IPS-20b (cell line): ENCODE measurements around the gene SNRNP48.

Experiments used
- H3K27ac ChIP-seq: one replicate; pipeline ENCODE4 v1.5.1; 2013; ENCODE audit warnings: low read length
- H3K27me3 ChIP-seq: 2 replicates; pipeline ENCODE4 v1.6.1; 2013; ENCODE audit warnings: mild to moderate bottlenecking, low read length, inconsistent platforms; ENCODE audit not compliant: insufficient read depth
- H3K36me3 ChIP-seq: 2 replicates; pipeline ENCODE4 v1.6.1; 2013; ENCODE audit warnings: low read depth, mild to moderate bottlenecking, inconsistent platforms, low read length, moderate library complexity; ENCODE audit not compliant: insufficient read depth
- H3K4me1 ChIP-seq: 2 replicates; pipeline ENCODE4 v1.6.1; 2013; ENCODE audit warnings: mild to moderate bottlenecking, control low read depth, inconsistent platforms, low read length, moderate library complexity; ENCODE audit not compliant: insufficient read depth
- H3K4me3 ChIP-seq: 2 replicates; pipeline ENCODE4 v1.5.1; 2013; ENCODE audit warnings: mild to moderate bottlenecking, low read length, inconsistent platforms
- H3K9ac ChIP-seq: 2 replicates; pipeline ENCODE4 v1.6.1; 2013; ENCODE audit warnings: low read depth, mild to moderate bottlenecking, inconsistent platforms, low read length, moderate library complexity
- H3K9me3 ChIP-seq: 2 replicates; pipeline ENCODE4 v1.6.1; 2013; ENCODE audit warnings: mild to moderate bottlenecking, low read depth, low read length, inconsistent platforms; ENCODE audit not compliant: insufficient read depth

SNRNP48 gene

GRCh38 chr6:7580927-7581618, 8.9 kb upstream of the SNRNP48 start:
- Histone ChIP-seq H3K9ac (no peak overlapping the region), H3K36me3 (peaks cover 91% of the 10 kb centered on the region), H3K9me3 (no peaks in the 10 kb centered on the region), H3K27ac (no peak overlapping the region), H3K27me3 (no peaks in the 10 kb centered on the region), H3K4me1 (no peaks in the 10 kb centered on the region), H3K4me3 (no peak overlapping the region)

DNA sequence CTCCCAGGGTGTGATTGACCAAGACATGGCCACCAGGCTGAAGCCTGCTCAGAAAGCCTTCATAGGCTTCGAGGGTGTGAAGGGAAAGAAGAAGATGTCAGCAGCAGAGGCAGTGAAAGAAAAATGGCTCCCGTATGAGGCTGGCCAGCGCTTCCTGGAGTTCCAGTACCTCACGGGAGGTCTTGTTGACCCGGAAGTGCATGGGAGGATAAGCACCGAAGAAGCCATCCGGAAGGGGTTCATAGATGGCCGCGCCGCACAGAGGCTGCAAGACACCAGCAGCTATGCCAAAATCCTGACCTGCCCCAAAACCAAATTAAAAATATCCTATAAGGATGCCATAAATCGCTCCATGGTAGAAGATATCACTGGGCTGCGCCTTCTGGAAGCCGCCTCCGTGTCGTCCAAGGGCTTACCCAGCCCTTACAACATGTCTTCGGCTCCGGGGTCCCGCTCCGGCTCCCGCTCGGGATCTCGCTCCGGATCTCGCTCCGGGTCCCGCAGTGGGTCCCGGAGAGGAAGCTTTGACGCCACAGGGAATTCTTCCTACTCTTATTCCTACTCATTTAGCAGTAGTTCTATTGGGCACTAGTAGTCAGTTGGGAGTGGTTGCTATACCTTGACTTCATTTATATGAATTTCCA, 4.6 kb upstream of the SNRNP48 start:
- no peak overlapping the region for H3K27ac ChIP-seq
- peaks cover 48% of the 10 kb centered on the region for H3K36me3 ChIP-seq
- no peak overlapping the region for H3K4me3 ChIP-seq
- H3K9me3 ChIP-seq = no peaks in the 10 kb centered on the region
- no peaks in the 10 kb centered on the region for H3K27me3 ChIP-seq
- no peaks in the 10 kb centered on the region for H3K4me1 ChIP-seq
- no peak overlapping the region for H3K9ac ChIP-seq

DNA sequence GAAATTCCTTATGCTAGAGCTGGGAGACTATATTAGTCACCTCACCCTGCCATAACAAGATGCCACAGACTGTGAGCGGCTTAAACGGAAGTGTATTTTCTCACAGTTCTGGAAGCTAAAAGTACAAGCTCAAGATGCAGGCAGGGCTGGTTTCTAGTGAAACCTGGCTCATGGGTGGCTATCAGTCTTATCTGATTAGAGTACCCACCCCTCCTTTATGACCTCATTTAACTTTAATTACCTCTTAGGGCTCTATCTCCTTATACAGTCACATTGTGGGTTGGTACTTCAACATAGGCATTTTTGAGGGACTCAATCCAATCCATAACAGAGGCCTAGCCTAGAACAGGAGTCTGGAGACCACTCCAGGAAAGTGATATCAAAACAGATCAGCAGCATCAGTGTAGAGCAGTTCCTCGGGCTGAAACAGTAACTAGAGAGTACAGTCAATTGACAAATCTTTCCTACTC, 2.3 kb upstream of the SNRNP48 start:
- 0 out of 2 replicates have a peak, but pooled peaks cover 4% of the 10 kb centered on the region for H3K4me1 ChIP-seq
- H3K27me3 ChIP-seq = no peaks in the 10 kb centered on the region
- no peak overlapping the region for H3K9ac ChIP-seq
- H3K4me3 ChIP-seq = no peak overlapping the region
- no peak overlapping the region for H3K27ac ChIP-seq
- H3K9me3 ChIP-seq = no peaks in the 10 kb centered on the region
- peaks cover 28% of the 10 kb centered on the region for H3K36me3 ChIP-seq

DNA sequence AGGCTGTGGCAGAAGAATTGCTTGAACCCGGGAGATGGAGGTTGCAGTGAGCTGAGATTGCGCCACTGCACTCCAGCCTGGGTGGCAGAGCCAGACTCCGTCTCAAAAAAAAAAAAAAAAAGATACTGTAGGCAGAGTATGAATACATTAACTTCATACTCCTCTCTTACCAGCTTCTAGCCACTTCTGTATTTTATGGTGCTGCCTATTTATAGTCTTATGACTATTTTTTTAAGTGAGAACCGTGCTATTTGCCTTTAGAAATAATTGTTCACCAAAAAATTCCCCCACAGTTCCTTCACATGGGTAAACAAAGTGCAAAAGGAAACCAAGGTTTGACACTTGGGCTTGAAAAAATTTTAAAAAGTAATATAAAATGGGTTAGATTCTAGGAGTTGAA, 1.5 kb upstream of the SNRNP48 start:
- 0 out of 2 replicates have a peak, but pooled peaks cover 4% of the 10 kb centered on the region for H3K4me1 ChIP-seq
- no peak overlapping the region for H3K9ac ChIP-seq
- H3K9me3 ChIP-seq = no peaks in the 10 kb centered on the region
- H3K4me3 ChIP-seq = no peak overlapping the region
- H3K27ac ChIP-seq = no peak overlapping the region
- H3K36me3 ChIP-seq = peaks cover 26% of the 10 kb centered on the region
- no peaks in the 10 kb centered on the region for H3K27me3 ChIP-seq

DNA sequence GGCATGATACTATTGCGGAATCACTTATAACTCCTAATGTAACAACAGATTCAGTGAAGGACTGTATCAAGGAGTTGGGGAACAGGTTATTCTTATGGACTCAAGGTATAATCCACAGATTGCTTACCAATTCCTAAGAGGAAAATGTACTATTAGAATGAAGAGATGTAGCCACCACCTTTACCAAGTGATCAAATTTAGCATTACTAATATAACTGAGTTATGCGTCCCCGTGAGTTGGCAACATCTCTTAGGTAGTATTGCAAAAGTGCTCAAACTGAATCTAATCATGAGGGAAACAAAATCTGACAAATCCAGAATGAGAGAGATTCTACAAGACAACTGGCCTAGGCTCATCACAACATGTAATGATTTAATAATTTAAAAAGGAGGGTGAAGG, 777 bp upstream of the SNRNP48 start:
- Histone ChIP-seq H3K27me3 (no peaks in the 10 kb centered on the region), H3K9ac (peak overlapping the region; percentile 71; the same call in 1 of the 2 replicates), H3K4me1 (0 out of 2 replicates have a peak, but pooled peaks cover 4% of the 10 kb centered on the region), H3K27ac (no peak overlapping the region), H3K9me3 (no peaks in the 10 kb centered on the region), H3K4me3 (peak overlapping the region; percentile 70; the same call in 1 of the 2 replicates), H3K36me3 (peaks cover 26% of the 10 kb centered on the region)

GRCh38 chr6:7590918-7591302, 912 bp downstream of the SNRNP48 start:
- peak overlapping the region; percentile 71; the same call in 1 of the 2 replicates for H3K9ac ChIP-seq
- no peaks in the 10 kb centered on the region for H3K27me3 ChIP-seq
- 0 out of 2 replicates have a peak, but pooled peaks cover 4% of the 10 kb centered on the region for H3K4me1 ChIP-seq
- H3K4me3 ChIP-seq = peak overlapping the region; percentile 70
- no peaks in the 10 kb centered on the region for H3K9me3 ChIP-seq
- peaks cover 31% of the 10 kb centered on the region for H3K36me3 ChIP-seq
- no peak overlapping the region for H3K27ac ChIP-seq

- Histone ChIP-seq H3K9me3 (no peaks in the 10 kb centered on the region), H3K4me1 (0 out of 2 replicates have a peak, but pooled peaks cover 4% of the 10 kb centered on the region), H3K9ac (no peak overlapping the region), H3K36me3 (peaks cover 39% of the 10 kb centered on the region), H3K27ac (no peak overlapping the region), H3K4me3 (peak overlapping the region; percentile 70; the same call in 1 of the 2 replicates), H3K27me3 (no peaks in the 10 kb centered on the region)
These were observed 1.8 kb downstream of the SNRNP48 start for GRCh38 chr6:7591770-7592169.

DNA sequence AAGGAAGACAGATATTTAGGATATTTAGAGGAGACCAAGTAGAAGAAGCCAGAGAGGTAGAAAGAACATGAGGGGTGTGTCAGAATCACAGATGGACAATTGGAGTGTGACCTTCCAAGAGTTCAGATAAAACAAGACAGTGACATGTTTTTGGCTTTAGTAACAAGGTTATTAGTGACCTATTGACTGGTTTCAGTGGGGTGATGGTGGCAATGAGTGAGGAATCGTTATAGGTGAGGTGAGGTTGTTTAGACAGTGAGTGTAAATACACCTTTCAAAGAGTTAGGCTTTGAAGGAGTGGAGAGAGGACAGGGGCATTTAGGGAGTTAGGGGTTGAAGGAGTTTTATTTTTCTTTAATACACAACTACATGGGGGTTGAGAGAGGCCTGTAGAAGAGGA, 3.2 kb downstream of the SNRNP48 start:
- Histone ChIP-seq H3K9ac (no peak overlapping the region), H3K9me3 (no peaks in the 10 kb centered on the region), H3K27ac (no peak overlapping the region), H3K4me1 (0 out of 2 replicates have a peak, but pooled peaks cover 4% of the 10 kb centered on the region), H3K4me3 (no peak overlapping the region), H3K36me3 (peaks cover 53% of the 10 kb centered on the region), H3K27me3 (no peaks in the 10 kb centered on the region)

DNA sequence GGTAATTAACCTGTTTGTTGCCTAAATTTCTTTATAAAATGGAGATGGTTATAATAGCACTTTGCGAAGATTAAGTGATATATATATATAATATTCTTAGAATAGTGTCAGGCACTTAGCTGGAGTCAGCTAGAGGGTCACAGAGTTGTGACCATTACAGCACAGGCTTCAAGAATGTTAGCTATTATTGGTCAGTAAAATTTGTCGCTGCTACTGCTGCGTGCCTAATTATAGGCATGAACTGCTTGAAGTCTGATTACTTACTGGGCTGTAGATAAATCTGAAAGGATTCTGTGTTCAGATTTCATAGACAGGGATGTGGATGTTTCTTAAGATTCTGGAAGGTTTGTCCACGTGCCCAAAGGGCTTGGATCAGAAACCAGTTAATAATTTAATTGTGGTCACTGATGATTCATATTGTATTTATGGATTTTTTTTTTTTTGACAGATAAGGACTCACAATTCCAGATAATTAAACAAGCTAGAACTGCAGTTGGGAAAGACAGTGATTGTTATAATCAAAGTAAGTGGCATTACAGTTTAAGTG, 4.7 kb downstream of the SNRNP48 start:
- H3K27me3 ChIP-seq = no peaks in the 10 kb centered on the region
- no peak overlapping the region for H3K27ac ChIP-seq
- H3K4me1 ChIP-seq = 0 out of 2 replicates have a peak, but pooled peaks cover 4% of the 10 kb centered on the region
- no peak overlapping the region for H3K9ac ChIP-seq
- peaks cover 67% of the 10 kb centered on the region for H3K36me3 ChIP-seq
- H3K9me3 ChIP-seq = no peaks in the 10 kb centered on the region
- no peak overlapping the region for H3K4me3 ChIP-seq

DNA sequence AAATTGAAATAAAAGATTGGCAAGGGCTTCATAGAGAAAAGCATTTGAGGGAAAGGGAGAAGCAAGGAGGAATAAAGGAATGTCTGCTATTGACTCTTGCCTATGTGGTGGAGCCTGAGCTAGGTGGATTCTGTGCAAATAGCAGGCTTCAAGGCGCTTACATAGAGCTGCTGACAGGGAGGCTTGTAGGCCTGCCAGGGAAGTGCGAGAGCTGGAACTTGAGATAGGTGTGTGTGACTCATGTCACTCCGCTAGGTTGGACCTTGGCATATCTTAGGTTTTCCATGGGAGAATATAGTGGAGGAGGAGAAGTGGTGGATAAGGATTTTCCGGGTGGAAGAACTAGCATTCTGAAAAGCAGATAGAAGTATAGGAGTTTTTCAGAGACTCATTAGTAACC, 14.0 kb downstream of the SNRNP48 start:
- H3K36me3 ChIP-seq = peaks cover 98% of the 10 kb centered on the region

DNA sequence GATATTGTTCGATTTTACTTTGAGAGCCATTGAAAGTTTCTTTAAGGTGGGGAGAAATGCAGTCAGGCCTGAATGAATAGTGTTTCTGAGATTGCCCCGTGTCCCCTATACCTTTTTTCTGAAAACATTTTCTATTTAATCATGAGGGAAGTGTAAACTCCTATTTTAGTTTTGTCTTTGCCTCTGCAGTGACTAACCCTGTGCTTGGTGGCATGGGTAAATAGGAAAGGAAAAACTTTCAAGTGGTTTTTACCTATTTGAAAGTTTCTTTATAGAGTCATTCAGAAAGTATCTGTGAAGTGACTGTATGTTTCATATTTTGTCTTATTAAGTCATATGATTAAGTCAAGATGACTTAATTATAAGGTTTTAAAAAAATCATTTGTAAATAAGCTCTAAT, 14.5 kb downstream of the SNRNP48 start:
- H3K9ac ChIP-seq = no peak overlapping the region
- 0 out of 2 replicates have a peak, but pooled peaks cover 3% of the 10 kb centered on the region for H3K4me1 ChIP-seq
- H3K4me3 ChIP-seq = no peak overlapping the region
- H3K27me3 ChIP-seq = no peaks in the 10 kb centered on the region
- peaks cover 98% of the 10 kb centered on the region for H3K36me3 ChIP-seq
- no peak overlapping the region for H3K27ac ChIP-seq
- no peaks in the 10 kb centered on the region for H3K9me3 ChIP-seq

More for the DNA sequence above, 14.0 kb downstream of the SNRNP48 start:
- H3K9ac ChIP-seq = no peak overlapping the region
- H3K9me3 ChIP-seq = no peaks in the 10 kb centered on the region
- H3K4me3 ChIP-seq = no peak overlapping the region
- 0 out of 2 replicates have a peak, but pooled peaks cover 3% of the 10 kb centered on the region for H3K4me1 ChIP-seq
- no peak overlapping the region for H3K27ac ChIP-seq
- no peaks in the 10 kb centered on the region for H3K27me3 ChIP-seq
